SU-DHL-6 (cell line): ENCODE measurements around the gene ADGRD2.

Experiments used
- H2AFZ ChIP-seq: fragments of 200-600 bp; sonication (generic); 2 replicates; pipeline ENCODE4 v1.6.1; 2014; ENCODE audit warnings: low read depth, mild to moderate bottlenecking, moderate library complexity, mixed read lengths, antibody characterized with exemption, low read length; ENCODE audit not compliant: severe bottlenecking
- H3F3A ChIP-seq: fragments of 200-600 bp; shearing (Covaris generic); 2 replicates; pipeline ENCODE4 v1.6.0; 2016; ENCODE audit warnings: antibody characterized with exemption, mild to moderate bottlenecking; ENCODE audit not compliant: insufficient read depth
- H3K27ac ChIP-seq: fragments of 200-600 bp; sonication (generic); 2 replicates; pipeline ENCODE4 v1.5.1; 2016; ENCODE audit warnings: low read depth, mild to moderate bottlenecking, low read length, moderate library complexity, mixed read lengths
- H3K27me3 ChIP-seq: fragments of 200-600 bp; sonication (generic), shearing (Covaris generic); 2 replicates; pipeline ENCODE4 v1.6.0; 2014; ENCODE audit warnings: mild to moderate bottlenecking, low read length
- H3K36me3 ChIP-seq: fragments of 200-600 bp; sonication (generic); 2 replicates; pipeline ENCODE4 v1.6.1; 2014; ENCODE audit warnings: mild to moderate bottlenecking, low read length, mixed read lengths
- H3K4me2 ChIP-seq: fragments of 300-600, 200-600 bp; shearing (Covaris generic), sonication (generic); 2 replicates; pipeline ENCODE4 v1.6.0; 2014; ENCODE audit warnings: low read length, low read depth, mild to moderate bottlenecking; ENCODE audit not compliant: poor library complexity, severe bottlenecking
- H3K4me3 ChIP-seq: fragments of 200-600 bp; sonication (generic); 2 replicates; pipeline ENCODE4 v1.5.1; 2014; ENCODE audit warnings: antibody characterized with exemption, low read length, mild to moderate bottlenecking, mixed read lengths; ENCODE audit not compliant: insufficient read depth, poor library complexity, severe bottlenecking
- H3K79me2 ChIP-seq: fragments of 200-600 bp; sonication (generic); 2 replicates; pipeline ENCODE4 v1.6.1; 2014; ENCODE audit warnings: mild to moderate bottlenecking, low read length, moderate library complexity; ENCODE audit not compliant: insufficient read depth
- H3K9ac ChIP-seq: fragments of 200-600 bp; sonication (generic); 2 replicates; pipeline ENCODE4 v1.7.0; 2014; ENCODE audit warnings: mild to moderate bottlenecking, low read length
- H3K9me2 ChIP-seq: fragments of 200-600 bp; sonication (generic); replicated peaks from 2 replicates; pipeline ENCODE4 v1.6.1; 2014; ENCODE audit warnings: low read length; ENCODE audit not compliant: insufficient read depth
- H3K9me3 ChIP-seq: fragments of 200-600 bp; sonication (generic); 2 replicates; pipeline ENCODE4 v1.6.1; 2014; ENCODE audit warnings: low read length, mixed read lengths; ENCODE audit not compliant: insufficient read depth
- H4K20me1 ChIP-seq: fragments of 200-600 bp; sonication (generic); 2 replicates; pipeline ENCODE4 v1.6.1; 2014; ENCODE audit warnings: low read depth, mild to moderate bottlenecking, antibody characterized with exemption, low read length, moderate library complexity, mixed read lengths
- EZH2phosphoT487 ChIP-seq: fragments of 200-600 bp; sonication (generic), shearing (Covaris generic); conservative IDR thresholded peaks from 2 replicates; pipeline ENCODE4 v1.6.1; 2018; ENCODE audit warnings: mild to moderate bottlenecking, antibody characterized with exemption, low read length, moderate library complexity, mixed read lengths
- TF ChIP-seq, protein P1 (sequence below): fragments of 200-600 bp; sonication (generic); IDR thresholded peaks from one replicate; pipeline ENCODE4 v1.5.1; 2017; ENCODE audit warnings: antibody characterized with exemption, mild to moderate bottlenecking, low read length, moderate library complexity; ENCODE audit not compliant: insufficient read depth, poor library complexity, severe bottlenecking

Gene ADGRD2

DNA sequence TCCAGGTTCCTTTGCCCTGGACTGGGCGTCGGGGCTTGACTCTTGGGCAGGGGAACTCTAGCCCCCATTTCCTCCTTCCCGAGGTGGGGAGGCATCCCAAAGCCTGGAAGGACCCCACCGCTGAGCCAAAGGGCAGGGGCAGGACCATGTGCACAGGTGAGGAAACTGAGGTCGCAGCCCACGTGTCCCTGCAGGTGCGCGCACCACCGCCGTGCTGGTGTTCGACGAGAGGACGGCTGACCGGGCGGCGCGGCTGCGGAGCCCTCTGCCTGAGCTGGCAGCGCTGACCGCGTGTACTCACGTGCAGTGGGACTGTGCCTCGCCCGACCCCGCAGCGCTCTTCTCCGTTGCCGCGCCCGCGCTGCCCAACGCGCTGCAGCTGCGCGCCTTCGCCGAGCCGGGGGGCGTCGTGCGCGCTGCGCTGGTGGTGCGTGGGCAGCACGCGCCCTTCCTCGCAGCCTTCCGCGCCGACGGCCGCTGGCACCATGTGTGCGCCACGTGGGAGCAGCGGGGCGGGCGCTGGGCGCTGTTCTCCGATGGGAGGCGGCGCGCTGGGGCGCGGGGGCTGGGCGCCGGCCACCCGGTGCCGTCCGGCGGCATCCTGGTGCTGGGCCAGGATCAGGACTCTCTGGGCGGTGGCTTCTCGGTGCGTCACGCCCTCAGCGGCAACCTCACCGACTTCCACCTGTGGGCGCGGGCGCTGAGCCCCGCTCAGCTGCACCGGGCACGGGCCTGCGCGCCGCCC is 2.8 kb downstream of the ADGRD2 start:
- Histone ChIP-seq H3K27ac (no peak overlapping the region), H3K9me3 (no peaks in the 10 kb centered on the region), H3K27me3 (no peaks in the 10 kb centered on the region), H4K20me1 (no peaks in the 10 kb centered on the region), H3K4me2 (no peak overlapping the region), H3F3A (no peaks in the 10 kb centered on the region), H3K9ac (no peak overlapping the region), H3K79me2 (no peaks in the 10 kb centered on the region), H3K36me3 (no peaks in the 10 kb centered on the region), H2AFZ (no peak overlapping the region), H3K4me3 (no peak overlapping the region), H3K9me2 (no peaks in the 10 kb centered on the region)
- TF ChIP-seq, protein P1, sequence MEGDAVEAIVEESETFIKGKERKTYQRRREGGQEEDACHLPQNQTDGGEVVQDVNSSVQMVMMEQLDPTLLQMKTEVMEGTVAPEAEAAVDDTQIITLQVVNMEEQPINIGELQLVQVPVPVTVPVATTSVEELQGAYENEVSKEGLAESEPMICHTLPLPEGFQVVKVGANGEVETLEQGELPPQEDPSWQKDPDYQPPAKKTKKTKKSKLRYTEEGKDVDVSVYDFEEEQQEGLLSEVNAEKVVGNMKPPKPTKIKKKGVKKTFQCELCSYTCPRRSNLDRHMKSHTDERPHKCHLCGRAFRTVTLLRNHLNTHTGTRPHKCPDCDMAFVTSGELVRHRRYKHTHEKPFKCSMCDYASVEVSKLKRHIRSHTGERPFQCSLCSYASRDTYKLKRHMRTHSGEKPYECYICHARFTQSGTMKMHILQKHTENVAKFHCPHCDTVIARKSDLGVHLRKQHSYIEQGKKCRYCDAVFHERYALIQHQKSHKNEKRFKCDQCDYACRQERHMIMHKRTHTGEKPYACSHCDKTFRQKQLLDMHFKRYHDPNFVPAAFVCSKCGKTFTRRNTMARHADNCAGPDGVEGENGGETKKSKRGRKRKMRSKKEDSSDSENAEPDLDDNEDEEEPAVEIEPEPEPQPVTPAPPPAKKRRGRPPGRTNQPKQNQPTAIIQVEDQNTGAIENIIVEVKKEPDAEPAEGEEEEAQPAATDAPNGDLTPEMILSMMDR = no peak
- TF ChIP-seq EZH2phosphoT487 = no peak

DNA sequence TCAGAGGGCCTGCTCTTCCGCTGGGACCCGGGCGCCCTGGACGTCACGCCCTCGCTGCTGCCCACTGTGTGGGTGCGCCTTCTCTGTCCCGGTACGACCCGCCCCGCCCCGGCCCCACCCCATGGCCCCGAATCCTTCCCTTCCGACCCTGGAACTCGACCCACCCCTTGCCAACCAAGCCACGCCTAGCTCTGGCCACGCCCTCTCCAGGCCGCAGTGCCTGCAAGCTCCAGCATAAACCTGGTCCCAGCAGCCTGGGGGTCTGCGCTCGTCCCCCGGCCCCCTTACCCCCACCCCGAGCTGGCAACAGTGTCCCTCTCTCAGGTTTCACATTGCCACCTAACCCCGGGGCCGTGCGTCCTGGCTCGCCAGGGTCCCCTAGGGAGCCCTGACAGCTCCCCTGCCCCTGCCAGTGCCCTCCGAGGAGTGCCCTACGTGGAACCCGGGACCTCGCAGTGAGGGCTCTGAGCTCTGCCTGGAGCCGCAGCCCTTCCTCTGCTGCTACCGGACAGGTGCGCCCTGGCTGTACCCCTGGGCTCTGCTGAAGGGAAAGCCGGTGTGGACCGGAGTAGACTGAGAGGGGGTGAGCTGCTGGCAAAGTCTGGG is 3.4 kb downstream of the ADGRD2 start:
- H2AFZ ChIP-seq = no peak overlapping the region
- TF ChIP-seq, protein P1 = no peak
- TF ChIP-seq EZH2phosphoT487 = no peak
- H3K4me2 ChIP-seq = no peak overlapping the region
- no peaks in the 10 kb centered on the region for H3F3A ChIP-seq
- H3K79me2 ChIP-seq = no peaks in the 10 kb centered on the region
- no peaks in the 10 kb centered on the region for H4K20me1 ChIP-seq
- no peaks in the 10 kb centered on the region for H3K27me3 ChIP-seq
- H3K36me3 ChIP-seq = no peaks in the 10 kb centered on the region
- no peaks in the 10 kb centered on the region for H3K9me2 ChIP-seq
- no peak overlapping the region for H3K27ac ChIP-seq
- H3K9me3 ChIP-seq = no peaks in the 10 kb centered on the region
- no peak overlapping the region for H3K4me3 ChIP-seq
- no peak overlapping the region for H3K9ac ChIP-seq

DNA sequence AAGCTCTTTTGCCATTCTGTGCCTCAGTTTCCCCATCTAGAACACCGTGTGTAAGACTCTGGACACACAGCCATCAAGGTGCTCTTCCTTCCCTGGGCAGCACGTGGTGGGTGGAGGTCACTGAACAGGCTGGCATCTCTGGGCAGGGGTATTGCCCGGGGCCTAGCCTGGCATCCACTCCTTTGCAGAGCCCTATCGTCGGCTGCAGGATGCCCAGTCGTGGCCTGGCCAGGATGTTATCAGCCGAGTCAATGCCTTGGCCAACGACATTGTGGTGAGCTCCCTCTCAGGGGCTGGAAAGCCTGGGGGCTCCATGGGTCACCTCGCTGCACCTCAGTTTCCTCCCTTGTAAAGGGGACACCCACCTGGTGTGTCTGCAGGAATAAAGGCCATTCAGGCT is 4.0 kb downstream of the ADGRD2 start:
- Histone ChIP-seq H3K79me2 (no peaks in the 10 kb centered on the region), H3F3A (no peaks in the 10 kb centered on the region), H3K9me2 (no peaks in the 10 kb centered on the region), H3K4me3 (no peak overlapping the region), H3K27ac (no peak overlapping the region), H2AFZ (no peak overlapping the region), H3K36me3 (no peaks in the 10 kb centered on the region), H4K20me1 (no peaks in the 10 kb centered on the region), H3K9ac (no peak overlapping the region), H3K27me3 (no peaks in the 10 kb centered on the region), H3K4me2 (no peak overlapping the region), H3K9me3 (no peaks in the 10 kb centered on the region)
- TF ChIP-seq EZH2phosphoT487 = no peak
- TF ChIP-seq, protein P1 = no peak
